ENCODE data around the gene FIZ1.

- no peak for TF ChIP-seq POLR2A (IDR thresholded peaks at IDR 0.05)
- no peak for TF ChIP-seq CTCF (IDR thresholded peaks at IDR 0.05)
These were observed 1.3 kb downstream of the FIZ1 start for GRCh38 chr19:55598034-55598433.
